GM12878 (cell line): ENCODE data around the gene DYNLT4. TPM values are rescaled to one million over a fixed set of nuclear protein-coding genes. Genes with fewer than 3 reads are reported as not detected.

Source experiments
- ATAC-seq: fragments of 200-7000 bp; cut with Tn5 transposase; 3 replicates; pipeline ENCODE4 v1.9.1; 2020; ENCODE audit warnings: mild to moderate bottlenecking, moderate library complexity
- BruUV-seq: library from RNA; stranded (reverse); fragments of 400-500 nt; replicated peaks from 2 replicates; lab custom pipeline; 2021; lab: Mats Ljungman, UMichigan
- CTCF ChIA-PET: fragments of 300-600 bp; sonication (Branson Sonifier 250); formaldehyde crosslinking; extraction: SDS; loops from one replicate; lab custom pipeline; 2021; ENCODE audit warnings: inconsistent platforms; lab: Yijun Ruan, JAX
- POLR2A ChIA-PET: fragments of 350-600 bp; formaldehyde crosslinking; extraction: SDS; loops from one replicate; lab custom pipeline; 2021; ENCODE audit warnings: inconsistent platforms; lab: Charles Lee
- RAD21 ChIA-PET: fragments of 300-600 bp; sonication (Branson Sonifier 250); formaldehyde crosslinking; loops from one replicate; lab custom pipeline; 2023; ENCODE audit warnings: antibody characterized with exemption; ENCODE audit not compliant: unreplicated experiment; lab: Charles Lee
- SMC1A ChIA-PET: fragments of 300-600 bp; sonication (Branson Sonifier 250); formaldehyde crosslinking; loops from one replicate; lab custom pipeline; 2023; ENCODE audit not compliant: unreplicated experiment, uncharacterized antibody; lab: Charles Lee
- DNase-seq: peaks from one replicate; pipeline ENCODE4 v3.0.0-alpha.2; 2011; ENCODE audit warnings: low read depth, low spot score
- FAIRE-seq: peaks from 3 replicates; lab custom pipeline; 2011; peaks lifted over from hg19 to GRCh38; lab: Jason Lieb, UNC
- H2AFZ ChIP-seq: 2 replicates; pipeline ENCODE4 v1.6.0; 2011; ENCODE audit warnings: low read depth, low read length, control low read depth; ENCODE audit not compliant: control insufficient read depth
- H3K27ac ChIP-seq: 2 replicates; pipeline ENCODE4 v1.5.1; 2011; ENCODE audit warnings: control low read depth; ENCODE audit not compliant: control insufficient read depth, insufficient read depth
- H3K27me3 ChIP-seq, 2 experiments: replicated peaks in 1 of 2; 2 replicates each; pipeline versions ENCODE4 v1.6.0 to v1.6.1; 2011; ENCODE audit warnings: low read length in 1 of 2; ENCODE audit not compliant: control insufficient read depth in 2 of 2, insufficient read depth in 2 of 2
- H3K36me3 ChIP-seq, 2 experiments: 2 replicates each; pipeline ENCODE4 v1.5.1; 2011; ENCODE audit warnings: low read length in 1 of 2; ENCODE audit not compliant: control insufficient read depth in 2 of 2, insufficient read depth in 2 of 2
- H3K4me1 ChIP-seq: 2 replicates; pipeline ENCODE4 v1.6.1; 2011; ENCODE audit warnings: mild to moderate bottlenecking, low read length, moderate library complexity, mixed read lengths; ENCODE audit not compliant: control insufficient read depth, insufficient read depth
- H3K4me2 ChIP-seq: 2 replicates; pipeline ENCODE4 v1.6.0; 2011; ENCODE audit warnings: control low read depth; ENCODE audit not compliant: control insufficient read depth, insufficient read depth
- H3K4me3 ChIP-seq: fragments of 200-600 bp; sonication (generic); 2 replicates; pipeline ENCODE4 v1.5.1; 2016
- H3K79me2 ChIP-seq: 2 replicates; pipeline ENCODE4 v1.6.0; 2011; ENCODE audit warnings: low read length; ENCODE audit not compliant: control insufficient read depth, insufficient read depth
- H3K9ac ChIP-seq: 2 replicates; pipeline ENCODE4 v1.8.0; 2011; ENCODE audit warnings: low read length, control low read depth, mixed read lengths; ENCODE audit not compliant: control insufficient read depth, insufficient read depth
- H3K9me3 ChIP-seq: replicated peaks from 3 replicates; pipeline ENCODE4 v1.5.1; 2011; ENCODE audit warnings: mild to moderate bottlenecking, low read length; ENCODE audit not compliant: control insufficient read depth, insufficient read depth
- H4K20me1 ChIP-seq: 2 replicates; pipeline ENCODE4 v1.6.0; 2011; ENCODE audit not compliant: control insufficient read depth, insufficient read depth
- ATF2 ChIP-seq: IDR thresholded peaks from 2 replicates; pipeline ENCODE4 v1.6.1; 2012; ENCODE audit warnings: low read length, inconsistent platforms
- CBX3 ChIP-seq: fragments of 200-600 bp; sonication (generic); IDR thresholded peaks from 2 replicates; pipeline ENCODE4 v1.6.1; 2016; ENCODE audit warnings: low read depth, borderline replicate concordance
- CHD4 ChIP-seq: fragments of 200-600 bp; sonication (generic); IDR thresholded peaks from 2 replicates; pipeline ENCODE4 v1.6.1; 2016; ENCODE audit warnings: mild to moderate bottlenecking
- CREB1 ChIP-seq: IDR thresholded peaks from 2 replicates; pipeline ENCODE4 v1.6.1; 2012; ENCODE audit warnings: low read depth, mild to moderate bottlenecking, inconsistent platforms
- E2F4 ChIP-seq: IDR thresholded peaks from 2 replicates; pipeline ENCODE4 v1.6.1; 2012; ENCODE audit warnings: low read depth, low read length, improper control_type of control experiment
- FOXM1 ChIP-seq: IDR thresholded peaks from 2 replicates; pipeline ENCODE4 v1.6.1; 2012; ENCODE audit warnings: low read depth, mild to moderate bottlenecking, inconsistent platforms, low read length, moderate library complexity
- HDAC6 ChIP-seq: fragments of 200-600 bp; sonication (generic); IDR thresholded peaks from one replicate; pipeline ENCODE4 v1.8.0; 2017; ENCODE audit warnings: antibody characterized with exemption; ENCODE audit not compliant: unreplicated experiment
- LARP7 ChIP-seq: fragments of 450-650 bp; IDR thresholded peaks from 2 replicates; pipeline ENCODE4 v1.6.1; 2017; ENCODE audit warnings: mild to moderate bottlenecking
- MLLT1 ChIP-seq: fragments of 450-650 bp; IDR thresholded peaks from 2 replicates; pipeline ENCODE4 v1.6.1; 2016; ENCODE audit warnings: mild to moderate bottlenecking
- NFYB ChIP-seq: IDR thresholded peaks from 2 replicates; pipeline ENCODE4 v1.6.1; 2011; ENCODE audit warnings: low read depth, mild to moderate bottlenecking, low read length, improper control_type of control experiment, moderate library complexity; ENCODE audit not compliant: insufficient read depth
- RELA ChIP-seq: fragments of 450-650 bp; IDR thresholded peaks from 2 replicates; pipeline ENCODE4 v1.8.0; 2014; ENCODE audit warnings: borderline replicate concordance; ENCODE audit not compliant: partially characterized antibody
- SP1 ChIP-seq: IDR thresholded peaks from one replicate; pipeline ENCODE4 v1.6.1; 2011; ENCODE audit warnings: low read depth, low read length
- SPI1 ChIP-seq: IDR thresholded peaks from 2 replicates; pipeline ENCODE4 v1.6.1; 2011; ENCODE audit warnings: low read depth, mild to moderate bottlenecking, low read length, moderate library complexity, borderline replicate concordance; ENCODE audit not compliant: insufficient read depth
- ZBED1 ChIP-seq: IDR thresholded peaks from 2 replicates; pipeline ENCODE4 v1.6.1; 2016; ENCODE audit warnings: borderline replicate concordance
- ZBTB11 ChIP-seq: fragments of 450-650 bp; formaldehyde crosslinking; IDR thresholded peaks from 2 replicates; pipeline ENCODE4 v1.5.0; 2022; ENCODE audit warnings: mild to moderate bottlenecking, missing genetic modification characterization
- WGBS: methylation state at CpG from one replicate; pipeline ENCODE4 v1.1.6; 2016; ENCODE audit warnings: low lambda C conversion rate; ENCODE audit not compliant: insufficient replicate concordance, insufficient coverage; ENCODE audit errors: missing lambda C conversion rate; 5-methylcytosine and 5-hydroxymethylcytosine counted together
- in situ Hi-C: fragments of 300-500 bp; cut with MboI; formaldehyde crosslinking; loops from 9 replicates; pipeline ENCODE4 v1.14.3; 2018; ENCODE audit warnings: mixed read lengths
- intact Hi-C: fragments of 100-400 bp; cut with micrococcal nuclease; formaldehyde crosslinking; loops from one replicate; pipeline ENCODE4 v1.14.2; 2022; ENCODE audit not compliant: unreplicated experiment
- polyA plus RNA-seq, 11 experiments: library from polyadenylated mRNA; depleted of rRNA in 4 of 11; unstranded in 6 of 11; stranded (reverse) in 5 of 11; fragments of >200 nt; fragmentation: Nextera tagmentation in 4 of 11; fragmentation: Illumina TruSeq in 1 of 11; extraction: Ambion mirVana in 4 of 11; extraction: Trizol in 1 of 11; gene quantifications; 1 replicate in 1 of 11; 2 replicates in 10 of 11; pipeline versions ENCODE4 v1.2.1 to v1.2.3, GENCODE V29; 2011 to 2016; ENCODE audit warnings: inconsistent platforms in 2 of 11, missing spikeins in 2 of 11, low read depth in 1 of 11
- total RNA-seq, 4 experiments: library from RNA; depleted of rRNA in 3 of 4; stranded (reverse); fragments of >200 nt in 3 of 4; fragmentation: Illumina TruSeq in 1 of 4; extraction: Trizol in 1 of 4; gene quantifications; 2 replicates each; pipeline versions ENCODE4 v1.2.1 to v1.2.3, GENCODE V29; 2013 to 2021

The DYNLT4 gene
- total and polyA plus RNA-seq, 10 of the 15 experiments (the other 5 are each of a cell fraction or from before 2014, with no cell fraction given) = 0.23 to 0.28 TPM; not detected in 8

- Histone ChIP-seq H3K79me2 (peaks cover 43% of the 10 kb centered on the region), H3K27me3 (no peaks in the 10 kb centered on the region), H3K4me1 (peaks cover 13% of the 10 kb centered on the region), H2AFZ (no peak overlapping the region), H4K20me1 (peaks cover 12% of the 10 kb centered on the region), H3K9me3 (no peaks in the 10 kb centered on the region), H3K4me3 (peak overlapping the region; percentile 73), H3K9ac (peak overlapping the region; percentile 99), H3K27ac (peak overlapping the region; percentile 92), H3K4me2 (peak overlapping the region; percentile 73), H3K36me3 (peaks cover 8 to 21% of the 10 kb centered on the region in 2 experiments)
- ChIA-PET CTCF (interaction anchor here (0.9 to 4.0 kb wide), 10 partner anchors 8 to 238 kb away, joined by 3 to 39 read pairs (median 5); partner anchors contain the start of genes PLK3 and RNU5D-1), RAD21 (interaction anchor here (0.7 to 2.1 kb wide), 8 partner anchors 9 to 527 kb away, joined by 3 to 7 read pairs (median 4); partner anchors contain the start of genes PLK3 and UROD), POLR2A (interaction anchor here (0.6 to 2.7 kb wide), 23 partner anchors 8 to 807 kb away, joined by 3 to 29 read pairs (median 5); partner anchors contain the start of genes BEST4, BTBD19, PLK3 and RNU5D-1), SMC1A (interaction anchor here (0.7 to 2.3 kb wide), 12 partner anchors 9 to 69 kb away, joined by 3 to 12 read pairs (median 4); partner anchors contain the start of genes PLK3 and RNU5D-1)
- DNase-seq = no peak
- WGBS = 1% methylated on average over 36 of the region's 36 CpGs
- FAIRE-seq = no peak
- in situ Hi-C loops (no loop called here), intact Hi-C loops (loop anchor here (2.0 to 5.0 kb wide), 2 partner anchors 41 to 45 kb away; partner anchors contain the start of gene RNU5D-1)
- TSS peak; percentile 69 for BruUV-seq
- peak; percentile 46 for ATAC-seq
- TF ChIP-seq ZBED1 (no peak), SP1 (no peak), HDAC6 (no peak), FOXM1 (no peak), CHD4 (no peak), E2F4 (no peak), LARP7 (0 out of 2 replicates have a peak, but pooled peaks have one; percentile 63), RELA (no peak), NFYB (no peak), CBX3 (no peak), CREB1 (0 out of 2 replicates have a peak, but pooled peaks have one; percentile 22), ZBTB11 (CRISPR knock-in tag) (no peak), SPI1 (no peak), MLLT1 (no peak), ATF2 (no peak)
These were observed 31.0 kb downstream of the DYNLT4 start for GRCh38 chr1:44775930-44776729.
